GM19025 (cell line): ENCODE measurements around the gene ANKRD39.

Source experiments
- ATAC-seq: cut with Tn5 transposase; IDR thresholded peaks from one replicate; pipeline ENCODE4 v1.9.1; 2021; ENCODE audit warnings: mild to moderate bottlenecking, low read depth, moderate library complexity; ENCODE audit not compliant: unreplicated experiment

The ANKRD39 gene

GRCh38 chr2:96888072-96889011, 30.5 kb upstream of the ANKRD39 start:
- ATAC-seq = no peak

DNA sequence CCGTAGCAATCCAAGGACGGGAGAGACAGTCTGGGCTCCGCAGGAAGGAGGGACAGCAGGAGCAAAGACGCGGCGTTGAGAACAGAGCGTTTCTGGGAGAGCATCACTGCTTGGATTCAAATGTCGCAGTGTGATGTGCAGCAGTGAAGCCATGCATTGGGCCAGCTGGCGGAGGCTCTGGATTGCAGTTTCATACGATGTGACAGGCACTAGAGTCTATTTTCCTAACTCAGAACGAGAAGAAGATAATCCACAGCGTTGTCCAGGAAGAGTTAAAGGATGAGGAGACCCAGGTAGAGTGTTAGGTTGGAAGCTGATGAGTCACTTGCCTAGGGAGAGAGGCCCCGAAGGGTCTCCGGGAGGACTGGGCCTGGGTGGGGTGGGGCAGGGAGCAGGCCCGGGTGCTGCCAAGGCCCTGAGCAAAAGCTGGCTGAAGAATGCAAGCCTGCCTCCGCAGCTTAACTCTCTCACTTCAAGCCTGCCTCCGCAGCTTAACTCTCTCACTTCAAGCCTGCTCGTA, 29.7 kb upstream of the ANKRD39 start:
- no peak for ATAC-seq

DNA sequence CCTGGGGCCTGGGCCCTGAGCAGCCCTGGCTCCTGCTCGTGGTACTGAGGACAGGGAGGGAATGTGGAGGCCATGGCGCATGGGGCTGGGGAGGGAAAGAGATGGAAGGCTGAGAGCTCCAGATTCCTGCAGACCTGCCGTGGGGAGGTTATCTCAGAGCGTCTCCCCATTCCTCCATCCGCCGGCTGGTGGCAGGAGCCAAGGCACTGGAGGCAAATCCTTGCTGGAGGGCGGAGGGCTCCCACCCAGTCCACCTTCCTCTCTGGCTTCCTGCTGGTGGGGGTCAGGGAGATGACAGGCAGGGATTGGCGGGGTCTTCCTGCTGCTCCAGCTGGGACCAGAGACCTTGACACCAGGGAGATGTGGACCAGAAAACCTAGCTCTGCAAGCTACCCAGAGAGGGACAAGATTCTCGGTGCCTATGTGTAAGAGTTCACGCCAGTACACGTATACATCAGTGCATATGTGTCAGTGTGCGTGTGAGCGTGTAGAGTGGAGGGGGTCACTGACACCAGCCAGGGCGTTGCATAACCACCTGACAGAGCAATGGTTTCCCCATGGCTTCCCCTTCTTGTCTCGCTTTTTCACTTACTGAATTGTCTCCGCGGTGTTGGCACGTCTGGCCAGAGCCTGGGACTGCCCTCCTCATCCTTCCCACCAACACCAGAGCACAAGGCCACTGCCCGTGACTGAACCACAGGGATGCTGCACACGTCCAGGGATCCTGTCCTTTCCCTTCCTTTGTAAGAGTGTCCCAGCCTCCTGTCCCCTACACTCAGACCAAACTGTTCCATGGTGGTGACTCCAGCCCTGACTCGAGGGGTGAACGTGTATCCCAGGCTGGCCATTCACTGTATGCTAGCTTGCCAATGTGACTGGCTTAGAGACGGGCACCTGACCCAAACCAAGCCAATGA, 27.9 kb upstream of the ANKRD39 start:
- ATAC-seq = no peak

DNA sequence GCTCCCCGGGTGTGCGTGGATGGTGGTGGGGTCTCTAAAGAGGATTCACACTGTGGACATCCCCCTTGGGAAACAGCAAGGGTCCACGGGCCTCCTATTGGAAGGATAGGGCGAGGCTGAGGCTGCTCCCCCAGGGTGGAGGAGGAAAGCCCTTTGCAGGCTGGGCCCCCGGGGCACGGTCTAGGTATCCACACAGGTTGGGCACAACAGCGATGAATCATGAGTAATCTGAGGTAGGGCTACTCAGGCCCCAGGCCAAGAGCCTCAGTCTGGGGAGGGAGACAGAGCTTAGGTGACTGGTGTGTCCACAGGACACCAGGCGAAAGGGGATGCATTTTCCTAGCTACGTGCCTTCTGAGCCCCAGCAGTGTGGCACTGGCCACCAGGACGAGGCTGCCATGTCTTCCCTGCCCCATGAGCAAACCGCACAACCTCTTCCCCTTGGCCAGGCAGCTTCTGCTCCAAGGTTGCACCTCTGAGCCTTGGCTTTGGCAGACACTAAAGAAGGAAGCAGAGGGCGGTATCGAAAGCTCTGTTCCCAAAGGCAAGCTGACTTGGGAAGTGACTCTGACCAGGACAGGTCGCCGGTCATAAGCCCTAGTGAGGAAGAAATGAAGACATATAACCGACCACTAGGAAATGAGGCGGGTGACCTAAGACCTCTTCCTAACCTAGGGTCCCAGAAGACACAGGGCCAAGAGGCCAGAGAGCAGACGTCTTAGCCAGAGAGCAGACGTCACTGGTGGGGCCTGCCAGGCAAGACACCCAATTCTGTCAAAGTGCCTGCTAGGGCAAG, 26.7 kb upstream of the ANKRD39 start:
- no peak for ATAC-seq

- ATAC-seq = no peak
These were observed 25.5 kb upstream of the ANKRD39 start for GRCh38 chr2:96883306-96883705.

GRCh38 chr2:96882906-96883305, 25.1 kb upstream of the ANKRD39 start:
- no peak for ATAC-seq

GRCh38 chr2:96882230-96882629, 24.4 kb upstream of the ANKRD39 start:
- ATAC-seq = no peak

DNA sequence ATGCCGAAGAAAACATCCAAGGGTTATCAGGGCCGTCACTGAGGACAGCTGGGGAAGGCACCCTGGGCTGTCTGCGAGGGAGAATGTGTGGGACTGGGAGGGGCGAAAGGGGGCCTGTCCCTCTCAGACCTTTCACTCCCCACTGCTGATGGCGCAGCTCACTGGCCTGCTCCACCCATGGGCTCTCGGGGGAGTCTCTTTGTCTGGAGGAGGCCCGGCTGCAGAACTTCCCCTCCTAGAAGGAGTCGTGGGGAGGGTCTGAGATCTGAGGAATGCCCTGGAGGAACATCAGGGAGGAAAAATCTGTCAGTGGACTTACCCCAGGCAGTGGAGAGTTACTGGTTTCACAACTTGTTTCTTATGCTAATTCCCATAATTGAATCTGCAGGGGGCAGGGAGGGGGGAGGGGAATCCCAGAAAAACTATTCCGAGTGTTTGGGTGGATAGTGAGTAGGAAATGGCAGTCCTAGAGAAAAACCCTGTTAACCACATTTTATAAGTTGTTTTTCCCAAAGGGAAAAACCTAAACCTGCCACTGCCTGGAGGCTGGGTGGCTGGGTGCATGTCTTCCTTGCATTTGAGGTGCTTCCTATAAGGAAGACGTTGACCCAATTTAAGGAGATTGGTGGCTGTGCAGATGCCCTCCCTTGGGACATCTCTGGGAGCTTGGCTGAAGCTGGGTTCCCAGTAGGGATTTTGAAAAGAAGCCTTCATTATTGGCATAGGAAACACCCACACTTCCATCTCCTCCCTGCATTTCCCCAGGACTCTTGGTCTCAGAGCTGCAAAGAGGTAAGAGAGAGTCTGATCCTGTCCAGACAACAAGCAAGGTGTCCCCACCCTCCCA, 23.8 kb upstream of the ANKRD39 start:
- ATAC-seq = no peak

DNA sequence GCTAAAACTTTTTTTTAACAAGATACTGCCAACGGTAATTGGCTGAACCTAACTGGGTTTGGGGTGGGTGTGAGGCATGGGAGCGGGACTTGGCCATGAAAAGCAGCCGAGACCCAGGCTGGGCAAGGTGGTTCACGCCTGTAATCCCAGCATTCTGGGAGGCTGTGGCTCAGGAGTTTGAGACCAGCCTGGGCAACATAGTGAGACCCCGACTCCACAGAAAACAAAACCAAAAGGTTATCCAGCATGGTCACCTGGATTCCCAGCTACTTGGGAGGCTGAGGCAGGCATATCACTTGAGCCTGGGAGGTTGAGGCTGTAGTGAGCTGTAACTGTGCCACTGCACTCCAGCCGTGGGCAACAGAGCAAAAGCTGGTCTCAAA, 23.1 kb upstream of the ANKRD39 start:
- ATAC-seq = no peak

DNA sequence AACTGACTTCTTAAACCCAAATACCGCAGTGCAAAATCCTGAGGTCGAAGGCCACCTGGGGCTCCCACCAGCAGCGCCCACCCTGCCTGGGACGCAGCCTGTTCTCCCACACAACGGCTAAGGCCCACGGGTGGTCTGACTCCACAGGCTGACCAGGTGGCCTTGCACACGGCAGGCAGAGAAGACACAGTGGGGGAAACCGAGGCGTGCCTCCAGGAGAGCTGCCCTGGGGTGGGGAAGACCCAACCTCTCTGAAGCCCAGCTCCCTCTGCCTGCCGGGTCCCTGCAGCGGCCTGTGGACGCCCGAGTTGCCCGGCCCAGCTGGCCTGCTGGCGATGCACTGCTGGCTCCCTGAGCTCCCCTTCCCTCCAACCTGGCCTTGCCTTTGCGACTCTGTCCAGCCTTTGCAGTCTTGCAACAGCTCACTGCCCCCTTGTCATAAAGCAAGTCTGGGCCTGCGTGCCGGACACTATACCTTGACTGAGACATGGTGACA, 21.8 kb upstream of the ANKRD39 start:
- ATAC-seq = no peak

DNA sequence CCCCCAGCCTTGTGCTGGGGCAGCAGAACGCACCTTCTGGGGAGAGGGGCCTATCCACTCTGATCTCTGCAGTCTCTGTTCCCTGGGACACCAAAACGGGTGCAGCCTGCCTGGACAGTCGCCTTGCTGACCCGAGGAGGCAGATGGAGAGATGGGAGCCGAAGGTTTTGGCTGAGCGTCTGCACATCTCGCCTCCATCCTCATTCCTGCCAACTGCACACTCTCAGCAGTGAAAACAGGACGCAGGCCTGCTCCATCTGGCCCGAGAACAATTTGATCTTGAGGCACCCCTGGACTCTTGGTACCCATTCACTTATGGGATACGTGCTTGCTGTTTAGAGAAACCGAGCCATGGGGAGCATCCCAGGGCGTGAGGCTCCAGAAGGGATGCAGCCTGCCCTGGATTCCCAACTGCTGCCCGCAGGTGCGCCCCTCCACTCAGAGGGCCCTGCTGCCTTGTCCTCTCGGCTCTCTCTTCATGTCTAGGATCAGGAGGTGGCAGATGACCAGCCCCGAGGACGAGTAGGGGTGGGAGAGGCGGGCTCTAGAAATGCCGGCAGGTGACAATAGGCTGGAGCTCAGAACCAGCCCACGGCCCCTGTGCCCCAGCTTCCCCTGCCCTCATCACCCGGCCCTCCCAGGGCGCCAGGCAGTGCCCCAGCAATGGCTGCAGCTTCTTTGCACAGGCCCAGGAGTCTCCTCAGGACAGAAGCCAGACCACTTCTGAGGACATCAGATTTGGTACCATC, 21.2 kb upstream of the ANKRD39 start:
- no peak for ATAC-seq

DNA sequence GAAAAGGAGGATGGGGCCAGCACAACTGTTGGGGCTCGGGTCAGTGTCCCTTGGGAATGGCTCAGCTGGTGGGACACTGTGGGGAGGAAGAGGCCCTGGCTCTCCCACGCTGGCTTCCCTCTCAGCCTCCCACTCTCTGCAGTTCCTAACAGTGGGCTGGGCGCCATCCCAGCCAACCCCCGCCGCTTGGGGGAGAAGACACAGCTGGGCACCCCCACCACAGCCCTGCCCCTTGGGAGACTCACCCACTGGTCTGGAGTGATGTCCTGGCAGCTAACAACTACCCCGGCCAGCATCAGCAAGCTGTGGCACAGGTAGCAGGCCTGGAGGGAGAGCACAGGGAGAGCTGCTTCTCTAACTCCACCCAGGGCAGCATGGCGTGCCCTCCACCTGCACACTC, 20.4 kb upstream of the ANKRD39 start:
- ATAC-seq = no peak

- no peak for ATAC-seq
These were observed 19.8 kb upstream of the ANKRD39 start for GRCh38 chr2:96877631-96878092.

DNA sequence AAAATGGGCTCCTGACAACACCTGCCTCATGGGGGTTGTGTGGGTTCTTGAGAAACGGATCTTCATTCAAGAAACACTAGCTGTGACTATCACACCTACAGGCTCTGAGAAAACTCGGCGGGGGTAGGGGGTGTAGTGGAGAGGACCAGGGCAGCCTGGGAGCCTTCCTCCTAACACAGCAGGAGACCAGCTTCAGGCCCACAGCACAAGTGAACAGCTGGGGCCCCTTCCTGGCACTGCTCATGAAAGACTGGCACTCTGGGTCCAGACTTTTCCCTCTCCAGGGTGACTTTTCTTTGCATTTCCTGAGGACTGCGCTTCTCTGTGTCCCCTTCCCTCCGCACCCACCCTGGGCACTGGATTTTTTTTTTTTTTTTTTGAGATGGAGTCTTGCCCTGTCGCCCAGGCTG, 19.2 kb upstream of the ANKRD39 start:
- ATAC-seq = no peak

DNA sequence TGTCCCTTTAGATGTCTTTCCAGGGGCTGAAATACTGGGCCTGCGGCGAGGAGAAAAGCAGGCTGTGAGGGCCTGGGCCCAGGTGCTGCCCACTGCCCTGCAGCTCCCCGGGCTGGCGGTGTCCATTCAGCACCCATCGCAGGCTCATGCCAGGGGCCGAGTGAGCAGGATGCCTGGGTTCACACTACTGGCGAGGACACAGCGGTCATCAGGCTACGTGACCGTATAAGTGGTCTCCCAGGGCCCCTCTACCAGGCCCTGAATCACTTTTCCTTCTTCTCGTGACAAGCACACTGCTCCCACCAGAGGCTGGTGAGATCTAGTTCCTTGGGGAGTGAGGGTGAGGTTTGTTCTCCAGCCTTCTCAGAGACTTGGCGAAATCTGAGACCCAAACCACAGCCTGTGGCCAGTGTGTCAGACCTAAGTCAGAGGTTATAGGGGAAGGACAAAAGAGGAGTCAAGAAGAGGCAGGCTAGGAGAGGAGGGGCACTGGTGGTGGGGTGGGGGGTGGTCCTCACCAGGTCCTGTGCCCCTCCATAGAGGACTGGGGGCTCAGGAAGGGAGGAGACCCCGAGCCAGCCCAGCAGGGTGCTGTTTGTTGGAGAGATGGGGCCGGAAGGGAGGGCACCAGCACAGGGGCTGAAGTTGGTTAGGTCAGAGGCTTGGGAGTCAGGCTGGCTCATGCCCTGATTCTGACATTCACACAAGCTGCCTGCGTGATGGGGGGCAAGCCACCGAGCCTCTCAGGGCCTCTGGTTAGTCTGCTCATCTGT, 18.6 kb upstream of the ANKRD39 start:
- ATAC-seq = no peak

GRCh38 chr2:96875498-96876268, 17.9 kb upstream of the ANKRD39 start:
- ATAC-seq = no peak
